ENCODE results near the gene ELMO1. TPM values are rescaled to one million over a fixed set of nuclear protein-coding genes. Genes with fewer than 3 reads are reported as not detected.

The ELMO1 gene
- total and polyA plus RNA-seq, 8 donors, result 18.2 to 55.3 (median 45.6) TPM

DNA sequence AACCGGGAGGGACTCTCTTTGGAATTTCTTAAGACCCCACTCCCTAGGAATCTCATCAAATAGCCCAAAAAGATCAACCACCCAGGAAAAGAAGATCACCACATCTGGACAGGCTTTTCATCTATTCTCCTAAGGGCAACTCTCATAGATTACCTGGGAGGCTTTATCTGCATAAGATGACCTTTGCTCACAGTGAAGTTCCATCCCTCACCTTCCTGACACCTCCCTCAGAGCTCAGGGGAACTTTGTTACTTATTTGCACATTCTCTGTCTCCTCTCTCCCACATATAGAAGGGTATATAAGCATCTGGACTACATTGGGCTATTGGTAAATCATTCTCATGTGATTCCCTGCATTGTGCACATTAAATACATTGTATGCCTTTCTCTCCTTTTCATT, 80.1 kb downstream of the ELMO1 start:
- TF ChIP-seq, protein P1, sequence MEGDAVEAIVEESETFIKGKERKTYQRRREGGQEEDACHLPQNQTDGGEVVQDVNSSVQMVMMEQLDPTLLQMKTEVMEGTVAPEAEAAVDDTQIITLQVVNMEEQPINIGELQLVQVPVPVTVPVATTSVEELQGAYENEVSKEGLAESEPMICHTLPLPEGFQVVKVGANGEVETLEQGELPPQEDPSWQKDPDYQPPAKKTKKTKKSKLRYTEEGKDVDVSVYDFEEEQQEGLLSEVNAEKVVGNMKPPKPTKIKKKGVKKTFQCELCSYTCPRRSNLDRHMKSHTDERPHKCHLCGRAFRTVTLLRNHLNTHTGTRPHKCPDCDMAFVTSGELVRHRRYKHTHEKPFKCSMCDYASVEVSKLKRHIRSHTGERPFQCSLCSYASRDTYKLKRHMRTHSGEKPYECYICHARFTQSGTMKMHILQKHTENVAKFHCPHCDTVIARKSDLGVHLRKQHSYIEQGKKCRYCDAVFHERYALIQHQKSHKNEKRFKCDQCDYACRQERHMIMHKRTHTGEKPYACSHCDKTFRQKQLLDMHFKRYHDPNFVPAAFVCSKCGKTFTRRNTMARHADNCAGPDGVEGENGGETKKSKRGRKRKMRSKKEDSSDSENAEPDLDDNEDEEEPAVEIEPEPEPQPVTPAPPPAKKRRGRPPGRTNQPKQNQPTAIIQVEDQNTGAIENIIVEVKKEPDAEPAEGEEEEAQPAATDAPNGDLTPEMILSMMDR (IDR thresholded peaks at IDR 0.05), result no peak
- Histone ChIP-seq H3K9me3 (no peaks in the 10 kb centered on the region), H3K4me1 (peaks cover 0 to 12% of the 10 kb centered on the region in 2 donors), H3K27ac (no peak overlapping the region), H3K4me3 (no peak overlapping the region), H3K27me3 (no peaks in the 10 kb centered on the region), H3K36me3 (no peaks in the 10 kb centered on the region)
- DNase-seq, result no peak
- intact Hi-C loops (cut with DNase I), result no loop called here
- no peak for ATAC-seq

- Histone ChIP-seq H3K4me3 (no peak overlapping the region), H3K4me1 (peaks cover 0 to 12% of the 10 kb centered on the region in 2 donors), H3K9me3 (no peaks in the 10 kb centered on the region), H3K36me3 (no peaks in the 10 kb centered on the region), H3K27ac (no peak overlapping the region), H3K27me3 (no peaks in the 10 kb centered on the region)
- intact Hi-C loops (cut with DNase I), result no loop called here
- no peak for DNase-seq
- TF ChIP-seq, protein P1 (IDR thresholded peaks at IDR 0.05), result no peak
- no peak for ATAC-seq
Observed at GRCh38 chr7:37367010-37367409, 81.7 kb downstream of the ELMO1 start.

DNA sequence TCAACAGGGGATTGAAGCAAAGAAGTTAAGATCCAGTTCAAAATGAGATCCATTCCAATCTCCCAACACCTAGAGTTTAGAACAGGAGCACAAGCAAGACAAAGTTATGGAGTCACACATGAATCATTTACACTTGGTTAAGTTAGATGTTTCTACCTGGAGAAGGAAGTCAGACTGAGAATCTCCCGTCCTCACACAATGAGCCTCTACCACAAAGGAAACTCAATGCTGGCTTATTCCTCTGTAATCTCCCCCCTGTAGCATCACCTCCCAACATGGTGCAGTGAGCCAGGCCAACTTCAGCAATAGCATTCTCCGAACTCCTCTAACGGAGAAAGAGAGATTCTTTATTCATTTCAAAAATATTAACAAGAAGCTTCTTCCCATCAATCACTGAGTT, 82.2 kb downstream of the ELMO1 start:
- TF ChIP-seq, protein P1 (IDR thresholded peaks at IDR 0.05), result no peak
- no peak overlapping the region for H3K27ac ChIP-seq
- H3K36me3 ChIP-seq, result no peaks in the 10 kb centered on the region
- no peak overlapping the region for H3K4me3 ChIP-seq
- intact Hi-C loops (cut with DNase I), result no loop called here
- H3K27me3 ChIP-seq, result no peaks in the 10 kb centered on the region
- ATAC-seq (no peak), DNase-seq (no peak)
- peaks cover 0 to 12% of the 10 kb centered on the region in 2 donors for H3K4me1 ChIP-seq
- H3K9me3 ChIP-seq, result no peaks in the 10 kb centered on the region

GRCh38 chr7:37365405-37365804, 83.3 kb downstream of the ELMO1 start:
- intact Hi-C loops (cut with DNase I), result no loop called here
- Histone ChIP-seq H3K9me3 (no peaks in the 10 kb centered on the region), H3K4me3 (no peak overlapping the region), H3K36me3 (no peaks in the 10 kb centered on the region), H3K4me1 (peaks cover 0 to 12% of the 10 kb centered on the region in 2 donors), H3K27me3 (no peaks in the 10 kb centered on the region), H3K27ac (no peak overlapping the region)
- TF ChIP-seq, protein P1 (IDR thresholded peaks at IDR 0.05), result no peak
- DNase-seq (no peak), ATAC-seq (no peak)

GRCh38 chr7:37364856-37365255, 83.8 kb downstream of the ELMO1 start:
- Histone ChIP-seq H3K9me3 (no peaks in the 10 kb centered on the region), H3K27me3 (no peaks in the 10 kb centered on the region), H3K27ac (no peak overlapping the region), H3K4me3 (no peak overlapping the region), H3K4me1 (peaks cover 0 to 12% of the 10 kb centered on the region in 2 donors), H3K36me3 (no peaks in the 10 kb centered on the region)
- TF ChIP-seq, protein P1 (IDR thresholded peaks at IDR 0.05), result no peak
- DNase-seq (no peak), ATAC-seq (no peak)
- intact Hi-C loops (cut with DNase I), result no loop called here

All from left lung (tissue), 10 donors.